IPS-18a (cell line): Measurements from ENCODE around the gene BICDL1.
"Not testable (repeated sequence)": the region's sequence is repeated elsewhere in the genome, so short reads cannot be mapped to it uniquely, and the experiment has no call there.

Experiments
- H3K27ac ChIP-seq: one replicate; pipeline ENCODE4 v1.5.1; 2013; ENCODE audit warnings: low read length
- H3K27me3 ChIP-seq: one replicate; pipeline ENCODE4 v1.6.1; 2013; ENCODE audit warnings: mild to moderate bottlenecking, low read length; ENCODE audit not compliant: control insufficient read depth, insufficient read depth
- H3K36me3 ChIP-seq: one replicate; pipeline ENCODE4 v1.6.1; 2013; ENCODE audit warnings: low read depth, low read length; ENCODE audit not compliant: control insufficient read depth
- H3K4me1 ChIP-seq: one replicate; pipeline ENCODE4 v1.6.1; 2013; ENCODE audit warnings: low read depth, low read length; ENCODE audit not compliant: control insufficient read depth
- H3K4me3 ChIP-seq: one replicate; pipeline ENCODE4 v1.5.1; 2013; ENCODE audit warnings: low read length
- H3K9ac ChIP-seq: one replicate; pipeline ENCODE4 v1.6.1; 2013; ENCODE audit warnings: mild to moderate bottlenecking, low read length, moderate library complexity
- H3K9me3 ChIP-seq: one replicate; pipeline ENCODE4 v1.6.1; 2013; ENCODE audit warnings: low read depth, low read length; ENCODE audit not compliant: control insufficient read depth

The BICDL1 gene

DNA sequence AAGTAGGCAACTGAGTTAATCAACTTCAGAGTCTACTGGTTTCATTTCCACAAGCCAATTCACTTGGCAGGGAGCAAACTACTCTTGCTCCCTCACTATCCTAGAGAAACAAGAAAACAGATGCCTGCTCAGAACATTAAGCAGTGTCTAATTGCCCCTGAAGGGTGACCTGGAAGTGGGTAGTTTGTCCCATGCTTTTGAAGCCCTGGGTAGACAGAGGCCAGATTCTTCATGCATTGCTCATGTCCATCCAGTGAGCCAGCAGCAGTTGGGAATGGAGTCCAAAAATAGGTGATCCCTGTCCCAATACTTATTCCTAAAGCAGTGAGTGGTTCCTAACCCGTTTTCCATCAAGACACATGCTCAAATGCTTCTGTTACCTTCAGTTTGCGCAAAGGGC lies 48.8 kb downstream of the BICDL1 start:
- Histone ChIP-seq H3K9ac (no peak overlapping the region), H3K27me3 (no peaks in the 10 kb centered on the region), H3K9me3 (no peaks in the 10 kb centered on the region), H3K4me1 (peaks cover 14% of the 10 kb centered on the region), H3K4me3 (no peak overlapping the region), H3K27ac (no peak overlapping the region), H3K36me3 (no peaks in the 10 kb centered on the region)

DNA sequence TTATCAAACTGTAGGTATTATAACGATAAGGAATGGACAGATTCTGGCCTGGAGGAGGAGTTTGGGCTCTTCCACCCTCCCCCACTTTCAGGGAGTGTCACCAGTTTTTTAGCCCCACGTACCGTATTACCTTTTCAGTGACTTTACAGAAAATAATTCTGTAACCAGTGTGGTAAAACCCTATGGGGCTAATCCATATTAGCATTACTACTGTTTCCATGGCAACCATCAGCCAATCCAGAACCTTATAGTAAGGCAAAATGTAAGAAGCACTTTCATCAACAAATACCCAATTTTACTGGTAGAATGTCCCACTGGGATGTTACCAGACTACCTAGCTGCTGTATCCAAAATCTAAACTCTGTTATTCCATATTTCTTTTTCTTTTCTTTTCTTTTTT lies 50.7 kb downstream of the BICDL1 start:
- H3K4me3 ChIP-seq, result no peak overlapping the region
- H3K9ac ChIP-seq, result no peak overlapping the region
- H3K4me1 ChIP-seq, result peaks cover 14% of the 10 kb centered on the region
- H3K9me3 ChIP-seq, result no peaks in the 10 kb centered on the region
- H3K36me3 ChIP-seq, result no peaks in the 10 kb centered on the region
- peak overlapping the region; percentile 56 for H3K27ac ChIP-seq
- no peaks in the 10 kb centered on the region for H3K27me3 ChIP-seq

GRCh38 chr12:120041386-120042231 lies 52.6 kb downstream of the BICDL1 start:
- no peak overlapping the region for H3K4me3 ChIP-seq
- H3K4me1 ChIP-seq, result peaks cover 14% of the 10 kb centered on the region
- H3K9me3 ChIP-seq, result no peaks in the 10 kb centered on the region

GRCh38 chr12:120045367-120045766 lies 56.3 kb downstream of the BICDL1 start:
- not testable (repeated sequence) for H3K27me3 ChIP-seq, H3K4me3 ChIP-seq
- H3K4me1 ChIP-seq, result peaks cover 14% of the 10 kb centered on the region

More at GRCh38 chr12:120041386-120042231, 52.6 kb downstream of the BICDL1 start:
- Histone ChIP-seq H3K9ac (peak overlapping the region; percentile 27), H3K27me3 (no peaks in the 10 kb centered on the region), H3K27ac (no peak overlapping the region), H3K36me3 (no peaks in the 10 kb centered on the region)

GRCh38 chr12:120047072-120047471 lies 58.0 kb downstream of the BICDL1 start:
- H3K27ac ChIP-seq, result no peak overlapping the region
- no peaks in the 10 kb centered on the region for H3K36me3 ChIP-seq
- H3K9me3 ChIP-seq, result no peaks in the 10 kb centered on the region
- H3K9ac ChIP-seq, result no peak overlapping the region
- no peaks in the 10 kb centered on the region for H3K27me3 ChIP-seq
- no peaks in the 10 kb centered on the region for H3K4me1 ChIP-seq
- H3K4me3 ChIP-seq, result no peak overlapping the region

More at GRCh38 chr12:120045367-120045766, 56.3 kb downstream of the BICDL1 start:
- not testable (repeated sequence) for H3K9ac ChIP-seq, H3K9me3 ChIP-seq, H3K27ac ChIP-seq, H3K36me3 ChIP-seq

DNA sequence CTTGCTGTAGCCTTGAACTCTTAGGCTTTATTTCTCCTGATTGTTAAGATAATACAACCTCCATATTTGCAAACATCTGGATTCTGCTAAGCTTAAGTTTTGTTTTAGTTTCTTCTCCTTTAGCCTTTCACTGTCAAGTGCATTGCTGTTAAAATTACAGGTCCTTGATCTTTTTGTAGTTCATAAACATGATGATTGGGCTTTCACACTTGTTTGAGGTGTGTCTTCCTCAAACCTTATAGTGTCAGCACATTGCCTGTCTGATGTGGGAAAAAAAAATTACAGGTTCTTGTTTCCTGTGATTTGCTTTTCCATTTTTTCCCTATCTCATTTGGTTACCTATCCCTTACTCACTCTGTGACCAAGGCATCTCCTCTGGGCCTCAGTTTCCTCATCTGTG lies 59.2 kb downstream of the BICDL1 start:
- no peaks in the 10 kb centered on the region for H3K4me1 ChIP-seq

DNA sequence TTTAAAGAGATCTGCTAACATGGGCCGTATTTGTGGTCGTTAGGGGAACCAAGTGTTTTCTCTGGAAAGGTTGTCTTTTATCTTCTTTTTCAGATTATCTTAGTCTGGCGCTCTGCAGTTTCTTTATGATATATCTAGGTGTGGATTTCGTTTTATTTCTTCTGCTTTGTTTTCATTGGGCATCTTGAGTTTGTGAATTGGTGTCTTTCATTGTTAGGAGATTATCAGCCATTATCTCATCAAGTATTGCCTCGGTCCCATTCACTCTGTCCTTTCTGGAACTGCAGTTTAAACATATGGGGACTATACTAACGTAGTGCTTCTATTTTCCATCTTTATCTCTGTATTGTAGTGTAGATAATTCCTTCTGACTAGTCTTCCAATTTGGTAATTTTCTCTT lies 60.4 kb downstream of the BICDL1 start:
- Histone ChIP-seq H3K27ac (no peak overlapping the region), H3K9ac (no peak overlapping the region), H3K36me3 (no peaks in the 10 kb centered on the region), H3K4me3 (no peak overlapping the region), H3K9me3 (no peaks in the 10 kb centered on the region), H3K4me1 (no peaks in the 10 kb centered on the region), H3K27me3 (no peaks in the 10 kb centered on the region)

More for the DNA sequence above, 59.2 kb downstream of the BICDL1 start:
- no peak overlapping the region for H3K27ac ChIP-seq
- no peaks in the 10 kb centered on the region for H3K27me3 ChIP-seq
- H3K9ac ChIP-seq, result no peak overlapping the region
- H3K9me3 ChIP-seq, result no peaks in the 10 kb centered on the region
- no peaks in the 10 kb centered on the region for H3K36me3 ChIP-seq
- H3K4me3 ChIP-seq, result no peak overlapping the region

GRCh38 chr12:120051535-120051934 lies 62.5 kb downstream of the BICDL1 start:
- Histone ChIP-seq H3K9me3 (no peaks in the 10 kb centered on the region), H3K4me3 (no peak overlapping the region), H3K27ac (no peak overlapping the region), H3K36me3 (no peaks in the 10 kb centered on the region), H3K9ac (no peak overlapping the region), H3K4me1 (no peaks in the 10 kb centered on the region), H3K27me3 (no peaks in the 10 kb centered on the region)

DNA sequence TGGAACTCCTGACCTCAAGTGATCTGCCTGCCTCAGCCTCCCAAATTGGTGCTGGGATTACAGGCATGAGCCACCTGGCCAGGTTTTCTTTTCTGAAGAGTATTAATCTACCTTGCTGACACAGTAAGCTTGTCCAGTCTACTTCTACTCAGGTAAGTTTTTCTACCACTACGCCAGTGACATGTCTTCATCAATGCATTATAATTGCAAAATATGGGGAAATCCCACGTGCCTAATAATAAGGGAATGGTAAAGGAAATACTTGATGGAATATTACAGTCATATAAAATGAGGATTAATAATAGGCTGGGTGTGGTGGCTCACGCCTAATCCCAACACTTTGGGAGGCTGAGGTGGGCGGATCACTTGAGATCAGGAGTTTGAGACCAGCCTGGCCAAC lies 65.3 kb downstream of the BICDL1 start:
- Histone ChIP-seq H3K27me3 (no peaks in the 10 kb centered on the region), H3K4me3 (no peak overlapping the region), H3K9me3 (no peaks in the 10 kb centered on the region), H3K36me3 (no peaks in the 10 kb centered on the region), H3K9ac (no peak overlapping the region), H3K4me1 (no peaks in the 10 kb centered on the region), H3K27ac (no peak overlapping the region)

DNA sequence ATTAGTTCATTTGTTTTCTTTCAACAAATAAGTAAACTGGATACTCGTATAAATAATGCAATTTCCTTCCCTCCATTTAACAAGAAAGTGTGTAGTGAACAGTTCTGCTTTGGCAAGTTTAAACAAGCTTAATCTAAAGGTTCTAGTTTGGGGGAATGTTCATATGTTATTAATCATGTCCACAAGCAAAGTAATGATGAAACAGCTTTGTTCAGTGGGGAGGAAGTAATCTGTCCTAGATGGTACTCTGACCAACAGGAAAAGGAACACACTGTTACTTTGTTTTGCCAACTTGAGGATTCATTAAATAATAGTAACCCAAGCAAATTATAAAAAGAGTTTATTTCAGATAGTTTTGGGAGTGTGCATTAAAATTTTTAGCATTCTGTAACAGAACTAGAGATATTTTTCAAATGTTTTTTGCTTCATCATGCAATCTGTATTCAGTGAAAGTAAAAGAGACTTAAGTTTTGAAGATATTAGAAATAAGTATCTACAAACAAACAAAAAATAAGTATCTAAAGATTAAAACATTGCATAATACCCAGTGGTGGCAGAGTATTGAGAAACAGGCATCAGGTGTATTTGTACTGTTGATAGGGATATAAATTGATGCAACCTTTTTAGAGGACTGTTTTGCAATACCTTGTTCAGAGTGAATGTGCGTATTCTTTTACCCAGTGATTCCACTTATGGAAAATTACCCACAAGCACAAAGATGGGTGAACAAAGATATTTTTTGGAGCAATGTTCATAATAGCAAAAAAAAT lies 66.4 kb downstream of the BICDL1 start:
- H3K27ac ChIP-seq, result no peak overlapping the region

GRCh38 chr12:120056739-120057138 lies 67.7 kb downstream of the BICDL1 start:
- Histone ChIP-seq H3K9me3 (no peaks in the 10 kb centered on the region), H3K27ac (no peak overlapping the region), H3K4me3 (no peak overlapping the region), H3K36me3 (no peaks in the 10 kb centered on the region), H3K27me3 (no peaks in the 10 kb centered on the region), H3K9ac (no peak overlapping the region), H3K4me1 (no peaks in the 10 kb centered on the region)

More for the DNA sequence above, 66.4 kb downstream of the BICDL1 start:
- Histone ChIP-seq H3K27me3 (no peaks in the 10 kb centered on the region), H3K4me1 (no peaks in the 10 kb centered on the region), H3K9ac (no peak overlapping the region), H3K9me3 (no peaks in the 10 kb centered on the region), H3K4me3 (no peak overlapping the region), H3K36me3 (no peaks in the 10 kb centered on the region)
